Skeletal muscle satellite cell (primary cell): ENCODE data around the gene AP1G2.
"Not testable (repeated sequence)": the region's sequence is repeated elsewhere in the genome, so short reads cannot be mapped to it uniquely, and the experiment has no call there.

Experiments used
- H3K27me3 ChIP-seq: 2 replicates; pipeline ENCODE4 v1.7.0; 2013; ENCODE audit warnings: low read length; ENCODE audit not compliant: control insufficient read depth, insufficient read depth
- H3K36me3 ChIP-seq: 2 replicates; pipeline ENCODE4 v1.7.0; 2013; ENCODE audit warnings: mild to moderate bottlenecking, control low read depth, low read length; ENCODE audit not compliant: insufficient read depth
- H3K4me1 ChIP-seq: 2 replicates; pipeline ENCODE4 v1.7.0; 2013; ENCODE audit warnings: low read length; ENCODE audit not compliant: control insufficient read depth, insufficient read depth
- H3K4me2 ChIP-seq: 2 replicates; pipeline ENCODE4 v1.7.0; 2013; ENCODE audit warnings: mild to moderate bottlenecking, low read length
- H3K4me3 ChIP-seq: 2 replicates; pipeline ENCODE4 v1.7.0; 2013; ENCODE audit warnings: low read length
- H3K9ac ChIP-seq: 2 replicates; pipeline ENCODE4 v1.7.0; 2013; ENCODE audit warnings: mild to moderate bottlenecking, low read depth, low read length, moderate library complexity
- H3K9me3 ChIP-seq: replicated peaks from 2 replicates; pipeline ENCODE4 v1.7.0; 2013; ENCODE audit warnings: mild to moderate bottlenecking, control low read depth, low read length

The AP1G2 gene

DNA sequence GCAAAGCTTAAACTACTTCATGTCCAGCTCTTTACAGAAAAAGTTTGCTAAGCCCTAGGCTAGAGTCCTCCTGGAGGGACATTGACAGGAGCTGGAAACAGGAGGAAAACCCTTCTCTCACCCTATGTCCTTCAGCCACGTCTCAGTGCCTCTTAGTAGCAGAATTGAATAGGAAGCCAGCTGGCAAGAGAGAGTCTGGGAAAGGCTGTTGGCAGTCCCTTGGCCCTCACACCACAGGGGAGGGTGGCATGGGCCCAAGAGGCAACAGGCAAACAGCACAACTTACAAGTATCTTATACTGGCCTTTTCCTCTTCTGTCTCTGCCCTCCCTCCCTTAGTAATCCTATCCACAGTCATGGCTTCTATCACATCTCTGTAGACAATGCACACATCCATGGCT is 40.9 kb upstream of the AP1G2 start:
- Histone ChIP-seq H3K9ac (no peak overlapping the region), H3K4me1 (no peaks in the 10 kb centered on the region), H3K4me3 (no peak overlapping the region), H3K4me2 (no peak overlapping the region), H3K36me3 (no peaks in the 10 kb centered on the region), H3K27me3 (peaks cover 23% of the 10 kb centered on the region), H3K9me3 (no peaks in the 10 kb centered on the region)

- H3K36me3 ChIP-seq: no peaks in the 10 kb centered on the region
- H3K4me2 ChIP-seq: no peak overlapping the region
- no peaks in the 10 kb centered on the region for H3K4me1 ChIP-seq
- no peak overlapping the region for H3K9ac ChIP-seq
- H3K27me3 ChIP-seq: peaks cover 17% of the 10 kb centered on the region
- no peak overlapping the region for H3K4me3 ChIP-seq
- no peaks in the 10 kb centered on the region for H3K9me3 ChIP-seq
Observed at GRCh38 chr14:23605931-23606585, 38.5 kb upstream of the AP1G2 start.

- Histone ChIP-seq H3K4me1 (no peaks in the 10 kb centered on the region), H3K4me2 (no peak overlapping the region), H3K36me3 (no peaks in the 10 kb centered on the region), H3K9me3 (no peaks in the 10 kb centered on the region), H3K27me3 (peaks cover 12% of the 10 kb centered on the region), H3K9ac (no peak overlapping the region), H3K4me3 (no peak overlapping the region)
Observed at GRCh38 chr14:23604675-23605170, 37.1 kb upstream of the AP1G2 start.

- Histone ChIP-seq H3K36me3 (no peaks in the 10 kb centered on the region), H3K4me2 (no peak overlapping the region), H3K9me3 (no peaks in the 10 kb centered on the region), H3K4me1 (no peaks in the 10 kb centered on the region), H3K9ac (no peak overlapping the region), H3K4me3 (no peak overlapping the region), H3K27me3 (peaks cover 12% of the 10 kb centered on the region)
Observed at GRCh38 chr14:23604148-23604547, 36.6 kb upstream of the AP1G2 start.

GRCh38 chr14:23603103-23603502 is 35.5 kb upstream of the AP1G2 start:
- peaks cover 12% of the 10 kb centered on the region for H3K27me3 ChIP-seq
- no peaks in the 10 kb centered on the region for H3K9me3 ChIP-seq
- H3K9ac ChIP-seq: no peak overlapping the region
- no peak overlapping the region for H3K4me3 ChIP-seq
- H3K4me1 ChIP-seq: no peaks in the 10 kb centered on the region
- H3K4me2 ChIP-seq: no peak overlapping the region
- no peaks in the 10 kb centered on the region for H3K36me3 ChIP-seq

- H3K36me3 ChIP-seq: no peaks in the 10 kb centered on the region
- H3K9ac ChIP-seq: no peak overlapping the region
- no peaks in the 10 kb centered on the region for H3K9me3 ChIP-seq
- no peaks in the 10 kb centered on the region for H3K4me1 ChIP-seq
- no peak overlapping the region for H3K4me2 ChIP-seq
- H3K4me3 ChIP-seq: no peak overlapping the region
- peaks cover 10% of the 10 kb centered on the region for H3K27me3 ChIP-seq
Observed at GRCh38 chr14:23602181-23603095, 34.8 kb upstream of the AP1G2 start.

DNA sequence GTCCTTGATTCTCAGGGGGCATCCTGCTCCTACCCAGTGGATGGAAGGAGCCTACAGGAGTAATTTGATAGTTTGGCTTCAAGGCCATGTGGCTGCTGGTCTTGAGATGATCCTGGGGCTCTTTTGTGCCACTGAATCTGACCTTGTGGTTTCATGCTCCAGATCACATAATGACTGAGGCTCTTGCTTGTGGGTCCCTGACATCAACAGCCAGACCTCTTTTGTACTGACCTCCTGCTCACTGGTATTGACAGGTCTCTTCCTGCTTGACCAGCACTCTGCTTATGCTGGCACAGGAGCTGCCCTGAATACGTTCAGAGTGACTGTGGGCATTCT is 34.2 kb upstream of the AP1G2 start:
- no peaks in the 10 kb centered on the region for H3K36me3 ChIP-seq
- H3K4me2 ChIP-seq: no peak overlapping the region
- no peak overlapping the region for H3K9ac ChIP-seq
- H3K4me3 ChIP-seq: no peak overlapping the region
- H3K9me3 ChIP-seq: no peaks in the 10 kb centered on the region
- peaks cover 7% of the 10 kb centered on the region for H3K27me3 ChIP-seq
- no peaks in the 10 kb centered on the region for H3K4me1 ChIP-seq

DNA sequence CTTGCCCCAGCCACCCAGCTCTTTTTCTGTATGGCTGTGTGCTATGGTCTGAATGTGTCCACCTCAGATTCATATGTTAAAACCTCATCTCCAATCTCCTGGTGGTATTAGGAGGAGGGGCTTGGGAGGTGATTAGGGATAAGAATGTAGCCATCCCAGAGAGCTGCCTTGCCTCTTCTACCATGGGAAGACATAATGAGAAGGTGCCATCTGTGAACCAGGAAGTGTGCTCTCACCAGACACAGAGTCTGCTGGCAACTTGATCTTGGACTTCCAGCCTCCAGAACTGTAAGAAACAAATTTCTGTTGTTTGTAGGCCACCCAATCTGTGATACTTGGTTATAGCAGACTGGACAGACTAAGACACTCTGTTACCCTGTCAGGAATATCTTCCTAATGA is 33.8 kb upstream of the AP1G2 start:
- Histone ChIP-seq H3K4me2 (no peak overlapping the region), H3K27me3 (peaks cover 5% of the 10 kb centered on the region), H3K36me3 (no peaks in the 10 kb centered on the region), H3K4me1 (no peaks in the 10 kb centered on the region), H3K9me3 (no peaks in the 10 kb centered on the region), H3K4me3 (no peak overlapping the region), H3K9ac (no peak overlapping the region)

DNA sequence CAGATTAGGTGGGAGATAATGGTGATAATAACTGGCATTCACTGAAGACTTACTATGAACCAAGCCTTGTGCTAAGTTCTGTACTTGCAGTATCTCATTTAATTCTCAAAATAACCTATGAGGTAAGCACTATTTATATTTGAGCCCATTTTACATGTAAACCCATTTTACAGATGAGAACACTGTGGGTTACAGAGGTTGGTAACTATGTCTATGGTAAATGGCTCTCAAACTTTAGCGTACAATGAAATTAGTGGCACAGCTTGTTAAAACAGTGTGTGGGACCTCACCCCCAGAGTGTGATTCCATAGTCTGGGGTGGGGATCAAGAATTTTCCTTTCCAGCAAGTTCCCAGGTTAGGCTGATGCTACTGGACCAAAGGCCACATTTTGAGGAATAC is 33.2 kb upstream of the AP1G2 start:
- H3K9me3 ChIP-seq: no peaks in the 10 kb centered on the region
- H3K4me2 ChIP-seq: no peak overlapping the region
- no peaks in the 10 kb centered on the region for H3K4me1 ChIP-seq
- H3K27me3 ChIP-seq: peaks cover 4% of the 10 kb centered on the region
- H3K9ac ChIP-seq: no peak overlapping the region
- no peak overlapping the region for H3K4me3 ChIP-seq
- H3K36me3 ChIP-seq: no peaks in the 10 kb centered on the region

GRCh38 chr14:23600322-23600707 is 32.7 kb upstream of the AP1G2 start:
- H3K4me3 ChIP-seq: no peak overlapping the region
- H3K27me3 ChIP-seq: peaks cover 4% of the 10 kb centered on the region
- H3K4me2 ChIP-seq: no peak overlapping the region
- H3K9me3 ChIP-seq: no peaks in the 10 kb centered on the region
- no peaks in the 10 kb centered on the region for H3K36me3 ChIP-seq
- H3K9ac ChIP-seq: no peak overlapping the region
- no peaks in the 10 kb centered on the region for H3K4me1 ChIP-seq

- not testable (repeated sequence) for H3K4me3 ChIP-seq, H3K4me2 ChIP-seq, H3K36me3 ChIP-seq, H3K9me3 ChIP-seq, H3K9ac ChIP-seq, H3K4me1 ChIP-seq, H3K27me3 ChIP-seq
Observed at GRCh38 chr14:23594191-23594590, 26.6 kb upstream of the AP1G2 start.

- Histone ChIP-seq H3K9ac (no peak overlapping the region), H3K9me3 (no peaks in the 10 kb centered on the region), H3K4me1 (peaks cover 4% of the 10 kb centered on the region), H3K4me2 (no peak overlapping the region), H3K27me3 (peaks cover 6% of the 10 kb centered on the region), H3K4me3 (no peak overlapping the region), H3K36me3 (no peaks in the 10 kb centered on the region)
Observed at GRCh38 chr14:23590198-23590597, 22.6 kb upstream of the AP1G2 start.
